GM23248 (cell line): Measurements from ENCODE around the gene ZNF579. TPM values are rescaled to one million over a fixed set of nuclear protein-coding genes. Genes with fewer than 3 reads are reported as not detected.
A peak's percentile ranks its signal among the peaks of the same experiment; 100 is the strongest.

Source experiments
- DNase-seq: peaks from one replicate; pipeline ENCODE4 v3.0.0-alpha.2; 2015
- H2AFZ ChIP-seq: fragments of 200-600 bp; sonication (generic); 2 replicates; pipeline ENCODE4 v1.6.1; 2016; ENCODE audit warnings: antibody characterized with exemption
- H3F3A ChIP-seq: fragments of 200-600 bp; sonication (generic); 2 replicates; pipeline ENCODE4 v1.6.1; 2016; ENCODE audit warnings: mild to moderate bottlenecking, antibody characterized with exemption, mixed run types; ENCODE audit not compliant: insufficient read depth
- H3K27ac ChIP-seq: fragments of 200-600 bp; sonication (generic); 2 replicates; pipeline ENCODE4 v1.5.1; 2016; ENCODE audit warnings: mild to moderate bottlenecking
- H3K27me3 ChIP-seq: fragments of 200-600 bp; sonication (generic); replicated peaks from 2 replicates; pipeline ENCODE4 v1.6.1; 2016; ENCODE audit warnings: mild to moderate bottlenecking; ENCODE audit not compliant: insufficient read depth
- H3K36me3 ChIP-seq: fragments of 200-600 bp; sonication (generic); 2 replicates; pipeline ENCODE4 v1.6.1; 2016; ENCODE audit warnings: low read depth, mild to moderate bottlenecking
- H3K4me1 ChIP-seq: fragments of 200-600 bp; sonication (generic); 2 replicates; pipeline ENCODE4 v1.6.1; 2016; ENCODE audit warnings: mild to moderate bottlenecking; ENCODE audit not compliant: insufficient read depth
- H3K4me2 ChIP-seq: fragments of 200-600 bp; sonication (generic); one replicate; pipeline ENCODE4 v1.6.1; 2016; ENCODE audit warnings: mild to moderate bottlenecking; ENCODE audit not compliant: unreplicated experiment
- H3K4me3 ChIP-seq: fragments of 200-600 bp; sonication (generic); 2 replicates; pipeline ENCODE4 v1.5.1; 2016; ENCODE audit warnings: mild to moderate bottlenecking
- H3K79me2 ChIP-seq: fragments of 200-600 bp; sonication (generic); 2 replicates; pipeline ENCODE4 v1.6.1; 2016; ENCODE audit warnings: mild to moderate bottlenecking; ENCODE audit not compliant: insufficient read depth
- H3K9ac ChIP-seq: fragments of 200-600 bp; sonication (generic); 2 replicates; pipeline ENCODE4 v1.6.1; 2016; ENCODE audit warnings: mild to moderate bottlenecking
- H3K9me2 ChIP-seq: fragments of 200-600 bp; sonication (generic); 2 replicates; pipeline ENCODE4 v1.6.1; 2016; ENCODE audit warnings: mixed run types, mild to moderate bottlenecking, moderate library complexity; ENCODE audit not compliant: insufficient read depth
- H3K9me3 ChIP-seq: fragments of 200-600 bp; sonication (generic); one replicate; pipeline ENCODE4 v1.6.1; 2017; ENCODE audit warnings: low read depth
- H4K20me1 ChIP-seq: fragments of 200-600 bp; sonication (generic); 2 replicates; pipeline ENCODE4 v1.6.0; 2016; ENCODE audit not compliant: insufficient read depth
- EZH2 ChIP-seq: fragments of 200-600 bp; sonication (generic); IDR thresholded peaks from 2 replicates; pipeline ENCODE4 v1.6.1; 2018; ENCODE audit warnings: antibody characterized with exemption, mild to moderate bottlenecking; ENCODE audit not compliant: insufficient read depth, poor library complexity, severe bottlenecking
- EZH2phosphoT487 ChIP-seq: fragments of 200-600 bp; sonication (generic); IDR thresholded peaks from 2 replicates; pipeline ENCODE4 v1.6.1; 2018; ENCODE audit warnings: antibody characterized with exemption, moderate library complexity, mild to moderate bottlenecking, low read depth; ENCODE audit not compliant: insufficient read depth
- WGBS, 2 experiments: methylation state at CpG; one replicate each; pipeline ENCODE4 v1.1.6; 2015 to 2017; ENCODE audit warnings: low lambda C conversion rate in 2 of 2, low coverage in 1 of 2; ENCODE audit errors: missing lambda C conversion rate in 2 of 2; 5-methylcytosine and 5-hydroxymethylcytosine counted together
- in situ Hi-C: fragments of 300-500 bp; cut with MboI; formaldehyde crosslinking; loops from 2 replicates; pipeline ENCODE4 v1.15.0; 2020
- polyA plus RNA-seq: library from polyadenylated mRNA; unstranded; fragments of >200 nt; fragmentation: Nextera tagmentation; extraction: Ambion mirVana; gene quantifications from 2 replicates; pipeline ENCODE4 v1.2.1, GENCODE V29; 2016
- total RNA-seq: library from RNA; depleted of rRNA; stranded (reverse); fragments of >200 nt; shearing (Covaris generic); gene quantifications from 2 replicates; pipeline ENCODE4 v1.2.3, GENCODE V29; 2014

The ZNF579 gene
- total and polyA plus RNA-seq, 2 experiments from 2014 or later, result 1.8 to 7.9 TPM

DNA sequence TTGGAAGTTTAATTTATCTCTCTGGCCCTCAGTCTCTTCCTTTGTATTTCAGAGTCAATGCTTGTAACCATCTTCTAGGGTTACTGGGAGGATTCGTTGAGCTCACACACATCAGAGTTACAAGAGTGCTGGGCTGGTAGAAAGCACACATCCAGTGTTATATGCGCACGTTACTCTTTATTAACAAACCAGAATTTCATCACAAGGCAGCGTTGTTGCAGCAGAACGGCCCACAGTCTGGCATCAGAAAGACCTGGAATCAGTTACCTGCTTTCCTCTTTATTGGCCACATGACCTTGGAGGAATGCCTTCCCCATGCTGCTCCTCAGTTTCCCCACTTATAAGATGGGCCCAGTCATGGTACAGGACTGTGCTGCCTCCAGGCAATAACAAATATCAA lies 28.7 kb upstream of the ZNF579 start:
- Histone ChIP-seq H3K4me1 (peaks cover 10% of the 10 kb centered on the region), H3K4me3 (no peak overlapping the region), H3K9me3 (no peaks in the 10 kb centered on the region), H3F3A (peaks cover 6% of the 10 kb centered on the region), H2AFZ (no peak overlapping the region), H3K27ac (no peak overlapping the region), H3K9me2 (no peaks in the 10 kb centered on the region), H4K20me1 (peaks cover 4% of the 10 kb centered on the region; the same call in 1 of the 2 replicates), H3K4me2 (no peak overlapping the region), H3K79me2 (peaks cover 69% of the 10 kb centered on the region), H3K36me3 (peaks cover 17% of the 10 kb centered on the region; the same call in 1 of the 2 replicates), H3K27me3 (no peaks in the 10 kb centered on the region), H3K9ac (no peak overlapping the region)
- no peak for DNase-seq
- TF ChIP-seq EZH2, result no peak
- no peak for TF ChIP-seq EZH2phosphoT487
- in situ Hi-C loops, result no loop called here
- WGBS, 2 experiments, result 97 to 99% methylated on average over 5 of the region's 5 CpGs

- WGBS, 2 experiments, result 61 to 65% methylated on average over 9 of the region's 9 CpGs
- TF ChIP-seq EZH2 (no peak), EZH2phosphoT487 (no peak)
- H3K9me2 ChIP-seq, result no peaks in the 10 kb centered on the region
- H3K4me1 ChIP-seq, result peaks cover 11% of the 10 kb centered on the region
- peak overlapping the region; percentile 91 for H3K9ac ChIP-seq
- peak overlapping the region; percentile 88 for H3K4me3 ChIP-seq
- DNase-seq, result no peak
- peak overlapping the region; percentile 80 for H3K27ac ChIP-seq
- H4K20me1 ChIP-seq, result peaks cover 4% of the 10 kb centered on the region; the same call in 1 of the 2 replicates
- H3K9me3 ChIP-seq, result no peaks in the 10 kb centered on the region
- H2AFZ ChIP-seq, result no peak overlapping the region
- peaks cover 17% of the 10 kb centered on the region; the same call in 1 of the 2 replicates for H3K36me3 ChIP-seq
- H3F3A ChIP-seq, result peaks cover 11% of the 10 kb centered on the region
- no peaks in the 10 kb centered on the region for H3K27me3 ChIP-seq
- peaks cover 57% of the 10 kb centered on the region for H3K79me2 ChIP-seq
- H3K4me2 ChIP-seq, result peak overlapping the region; percentile 93
- in situ Hi-C loops, result no loop called here
These were observed 26.2 kb upstream of the ZNF579 start for GRCh38 chr19:55606817-55607216.

DNA sequence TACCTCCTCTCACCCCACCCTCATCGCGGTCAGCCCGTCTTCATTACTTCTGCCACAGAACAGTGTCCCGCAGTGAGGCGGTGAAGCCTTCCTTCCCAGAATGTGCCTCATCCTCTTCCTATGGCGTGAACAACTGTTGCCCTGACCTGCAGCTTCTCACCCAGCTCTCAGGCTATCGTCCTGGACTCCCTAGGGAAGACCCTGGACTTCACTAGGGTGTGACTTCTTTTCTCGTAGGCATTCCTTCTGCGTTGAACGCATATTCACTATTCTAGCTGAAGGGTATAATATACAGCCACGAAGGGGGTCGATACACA lies 25.8 kb upstream of the ZNF579 start:
- Histone ChIP-seq H3F3A (peaks cover 11% of the 10 kb centered on the region), H3K9me3 (no peaks in the 10 kb centered on the region), H3K9ac (peak overlapping the region; percentile 91), H3K36me3 (peaks cover 17% of the 10 kb centered on the region; the same call in 1 of the 2 replicates), H3K27ac (peak overlapping the region; percentile 80), H3K4me1 (peaks cover 11% of the 10 kb centered on the region), H3K9me2 (no peaks in the 10 kb centered on the region), H3K79me2 (peaks cover 57% of the 10 kb centered on the region), H4K20me1 (peaks cover 4% of the 10 kb centered on the region; the same call in 1 of the 2 replicates), H3K27me3 (no peaks in the 10 kb centered on the region), H2AFZ (no peak overlapping the region), H3K4me2 (peak overlapping the region; percentile 93), H3K4me3 (peak overlapping the region; percentile 88)
- in situ Hi-C loops, result no loop called here
- no peak for TF ChIP-seq EZH2
- no peak for TF ChIP-seq EZH2phosphoT487
- 22 to 26% methylated on average over 12 of the region's 12 CpGs for WGBS, 2 experiments
- no peak for DNase-seq

DNA sequence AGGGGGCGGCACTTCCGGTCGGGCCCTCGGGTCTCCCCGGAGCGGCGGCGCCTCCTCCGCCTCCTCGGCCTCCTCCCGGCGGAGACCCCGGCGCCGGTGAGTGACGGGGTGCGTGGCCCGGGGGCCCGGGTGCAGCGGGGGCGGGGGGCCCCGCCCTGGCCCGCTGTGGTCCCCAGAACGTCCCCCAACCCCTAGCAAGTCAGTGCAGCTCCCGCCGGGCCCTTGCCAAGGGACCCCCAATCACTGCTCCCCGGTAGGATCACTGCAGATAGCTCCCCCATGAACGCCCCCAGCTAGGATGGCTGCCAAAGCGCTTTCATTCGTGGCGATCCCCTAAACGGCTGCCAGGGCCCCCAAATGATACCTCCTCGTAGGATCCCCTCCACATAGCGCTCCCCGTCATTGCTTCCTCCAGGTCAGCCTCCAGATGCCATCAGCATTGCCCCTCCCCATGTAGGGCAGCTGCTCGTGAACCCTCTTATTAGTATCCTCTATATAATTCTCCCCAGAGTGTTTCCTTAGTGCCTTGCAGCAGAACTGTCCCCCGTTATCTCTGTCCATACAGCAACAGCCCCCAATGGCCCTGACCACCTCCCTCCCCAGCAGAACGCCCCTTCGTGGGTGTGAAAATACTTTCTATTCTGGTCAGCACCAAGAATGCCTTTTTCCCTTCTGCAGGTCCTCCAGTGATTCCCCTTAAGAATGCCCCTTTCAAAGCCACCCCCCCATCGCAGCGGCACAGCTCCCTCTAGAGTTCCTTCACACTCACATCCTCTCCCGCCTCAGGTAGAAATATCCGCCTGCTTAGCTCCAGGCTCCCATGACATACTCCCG lies 25.2 kb upstream of the ZNF579 start, which contains the start of gene ZNF865:
ZNF865 (plus strand) TSS at position 11 of the 834 bp plus-strand sequence. CDS start 7,972 bp downstream, outside the sequence.
- in situ Hi-C loops, result no loop called here
- Histone ChIP-seq H3K79me2 (peaks cover 57% of the 10 kb centered on the region), H2AFZ (peak within 1 kb of the TSS; percentile 84), H3K27ac (peak within 1 kb of the TSS; percentile 80), H3K27me3 (no peaks in the 10 kb centered on the region), H3K36me3 (peaks cover 17% of the 10 kb centered on the region; the same call in 1 of the 2 replicates), H3K9me2 (no peaks in the 10 kb centered on the region), H3F3A (peaks cover 17% of the 10 kb centered on the region), H3K4me1 (peaks cover 15% of the 10 kb centered on the region), H4K20me1 (peaks cover 4% of the 10 kb centered on the region; the same call in 1 of the 2 replicates), H3K9ac (peak within 1 kb of the TSS; percentile 91), H3K9me3 (no peaks in the 10 kb centered on the region), H3K4me3 (peak within 1 kb of the TSS; percentile 88), H3K4me2 (peak within 1 kb of the TSS; percentile 93)
- peak; percentile 91 for DNase-seq
- TF ChIP-seq EZH2phosphoT487, result no peak
- no peak for TF ChIP-seq EZH2
- 3 to 5% methylated on average over 15 to 32 of the region's 44 CpGs for WGBS, 2 experiments
